SK-N-SH treated with all-trans-retinoic acid at 6 μM for 48 hours (cell line): Measurements from ENCODE around the gene SH3BP5L.
"Not testable (repeated sequence)": the region's sequence is repeated elsewhere in the genome, so short reads cannot be mapped to it uniquely, and the experiment has no call there.

Source experiments
- ATAC-seq: fragments of 200-7000 bp; cut with Tn5 transposase; 3 replicates; pipeline ENCODE4 v1.9.1; 2020; ENCODE audit warnings: mild to moderate bottlenecking, moderate library complexity
- BACH2 ChIP-seq: fragments of 250-450 bp; sonication (Bioruptor Pico); IDR thresholded peaks from 2 replicates; pipeline ENCODE4 v1.9.0; 2021; ENCODE audit warnings: mild to moderate bottlenecking, borderline replicate concordance
- CSDC2 ChIP-seq: fragments of 250-450 bp; sonication (Bioruptor Pico); IDR thresholded peaks from 2 replicates; pipeline ENCODE4 v1.5.0; 2020; ENCODE audit warnings: mild to moderate bottlenecking, moderate library complexity
- ESRRG ChIP-seq: fragments of 250-450 bp; sonication (Bioruptor Pico); IDR thresholded peaks from 2 replicates; pipeline ENCODE4 v1.6.1; 2021; ENCODE audit warnings: mild to moderate bottlenecking
- OSR1 ChIP-seq: fragments of 250-450 bp; sonication (Bioruptor Pico); IDR thresholded peaks from 2 replicates; pipeline ENCODE4 v1.8.0; 2022; ENCODE audit warnings: moderate library complexity, mild to moderate bottlenecking, inconsistent platforms
- PPARA ChIP-seq: fragments of 250-450 bp; sonication (Bioruptor Pico); IDR thresholded peaks from 2 replicates; pipeline ENCODE4 v1.5.0; 2020; ENCODE audit warnings: mild to moderate bottlenecking, borderline replicate concordance
- RARB ChIP-seq: fragments of 250-450 bp; sonication (Bioruptor Pico); IDR thresholded peaks from 2 replicates; pipeline ENCODE4 v1.8.0; 2021; ENCODE audit warnings: mild to moderate bottlenecking, moderate library complexity
- SNAI2 ChIP-seq: fragments of 250-450 bp; sonication (Bioruptor Pico); IDR thresholded peaks from 2 replicates; pipeline ENCODE4 v1.5.0; 2020; ENCODE audit warnings: mild to moderate bottlenecking, moderate library complexity
- TCF4 ChIP-seq: fragments of 250-450 bp; sonication (Bioruptor Pico); IDR thresholded peaks from 2 replicates; pipeline ENCODE4 v1.8.0; 2021; ENCODE audit warnings: mild to moderate bottlenecking, moderate library complexity, borderline replicate concordance
- TOX ChIP-seq: fragments of 250-450 bp; sonication (Bioruptor Pico); IDR thresholded peaks from 2 replicates; pipeline ENCODE4 v1.8.0; 2021; ENCODE audit warnings: mild to moderate bottlenecking, moderate library complexity, borderline replicate concordance
- ZC3H10 ChIP-seq: fragments of 250-450 bp; sonication (Bioruptor Pico); IDR thresholded peaks from 2 replicates; pipeline ENCODE4 v1.5.1; 2021; ENCODE audit warnings: mild to moderate bottlenecking, moderate library complexity
- ZFP3 ChIP-seq: fragments of 250-450 bp; sonication (Bioruptor Pico); IDR thresholded peaks from 2 replicates; pipeline ENCODE4 v1.5.0; 2020; ENCODE audit warnings: mild to moderate bottlenecking, moderate library complexity
- ZNF565 ChIP-seq: fragments of 450-650 bp; formaldehyde crosslinking; conservative IDR thresholded peaks from 2 replicates; pipeline ENCODE4 v1.5.0; 2020; ENCODE audit warnings: low read depth, mild to moderate bottlenecking, moderate library complexity
- ZNF8 ChIP-seq: fragments of 450-650 bp; formaldehyde crosslinking; IDR thresholded peaks from 2 replicates; pipeline ENCODE4 v1.5.0; 2020; ENCODE audit warnings: mild to moderate bottlenecking, moderate library complexity
- TF ChIP-seq, protein P1 (sequence below): fragments of 250-450 bp; sonication (Bioruptor Pico); IDR thresholded peaks from 2 replicates; pipeline ENCODE4 v1.8.0; 2020; ENCODE audit warnings: mild to moderate bottlenecking, moderate library complexity, borderline replicate concordance
- TF ChIP-seq, protein P2 (sequence below): fragments of 250-450 bp; sonication (Bioruptor Pico); IDR thresholded peaks from 2 replicates; pipeline ENCODE4 v1.5.0; 2020; ENCODE audit warnings: mild to moderate bottlenecking, moderate library complexity
- TF ChIP-seq, protein P3 (sequence below): fragments of 250-450 bp; sonication (Bioruptor Pico); IDR thresholded peaks from 2 replicates; pipeline ENCODE4 v1.8.0; 2021; ENCODE audit warnings: low read depth, mild to moderate bottlenecking, moderate library complexity, borderline replicate concordance
- TF ChIP-seq, protein P4 (sequence below): fragments of 250-450 bp; sonication (Bioruptor Pico); IDR thresholded peaks from 2 replicates; pipeline ENCODE4 v1.5.1; 2021; ENCODE audit warnings: mild to moderate bottlenecking, moderate library complexity
- TF ChIP-seq, protein P5 (sequence below): fragments of 250-450 bp; sonication (Bioruptor Pico); IDR thresholded peaks from 2 replicates; pipeline ENCODE4 v1.5.1; 2020; ENCODE audit warnings: low read depth, mild to moderate bottlenecking, moderate library complexity

The SH3BP5L gene

DNA sequence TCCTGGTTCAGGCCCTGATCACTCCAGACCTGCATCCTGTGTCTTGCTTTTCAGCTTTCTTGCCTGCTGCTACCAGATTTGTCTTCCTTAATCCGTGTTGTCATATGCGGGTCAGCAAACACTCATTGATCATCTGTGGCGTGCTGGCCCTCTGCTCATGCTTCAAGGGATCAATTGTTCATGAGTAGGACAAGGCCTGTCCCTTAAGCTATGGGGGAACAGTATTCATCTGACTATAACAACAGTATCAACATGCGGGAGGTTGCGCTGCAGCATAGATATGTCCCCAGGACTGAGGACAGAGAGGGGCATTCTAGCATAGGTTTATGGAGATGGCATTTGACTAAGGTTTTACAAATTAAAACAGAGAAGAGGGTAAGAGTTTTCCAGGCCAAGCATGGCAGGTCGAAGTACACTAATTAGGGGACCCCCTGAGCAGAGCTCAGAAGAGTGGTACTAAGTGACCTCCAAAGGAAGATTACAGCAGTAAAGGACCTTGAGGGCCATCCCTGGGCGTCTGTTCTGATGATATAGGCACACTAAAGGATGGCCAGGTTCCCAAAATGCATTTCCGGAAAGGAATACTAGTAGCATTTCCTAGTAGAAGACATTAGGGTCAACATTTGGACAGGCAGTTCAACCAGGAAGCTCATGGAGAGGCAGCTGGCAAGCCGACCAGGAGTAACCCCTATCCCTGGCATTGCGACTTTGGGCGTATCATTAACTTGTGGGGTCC lies 11.5 kb upstream of the SH3BP5L start:
- no peak for TF ChIP-seq OSR1
- TF ChIP-seq ZC3H10: no peak
- TF ChIP-seq, protein P1, sequence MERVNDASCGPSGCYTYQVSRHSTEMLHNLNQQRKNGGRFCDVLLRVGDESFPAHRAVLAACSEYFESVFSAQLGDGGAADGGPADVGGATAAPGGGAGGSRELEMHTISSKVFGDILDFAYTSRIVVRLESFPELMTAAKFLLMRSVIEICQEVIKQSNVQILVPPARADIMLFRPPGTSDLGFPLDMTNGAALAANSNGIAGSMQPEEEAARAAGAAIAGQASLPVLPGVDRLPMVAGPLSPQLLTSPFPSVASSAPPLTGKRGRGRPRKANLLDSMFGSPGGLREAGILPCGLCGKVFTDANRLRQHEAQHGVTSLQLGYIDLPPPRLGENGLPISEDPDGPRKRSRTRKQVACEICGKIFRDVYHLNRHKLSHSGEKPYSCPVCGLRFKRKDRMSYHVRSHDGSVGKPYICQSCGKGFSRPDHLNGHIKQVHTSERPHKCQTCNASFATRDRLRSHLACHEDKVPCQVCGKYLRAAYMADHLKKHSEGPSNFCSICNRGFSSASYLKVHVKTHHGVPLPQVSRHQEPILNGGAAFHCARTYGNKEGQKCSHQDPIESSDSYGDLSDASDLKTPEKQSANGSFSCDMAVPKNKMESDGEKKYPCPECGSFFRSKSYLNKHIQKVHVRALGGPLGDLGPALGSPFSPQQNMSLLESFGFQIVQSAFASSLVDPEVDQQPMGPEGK (CRISPR knock-in tag): no peak
- TF ChIP-seq, protein P2, sequence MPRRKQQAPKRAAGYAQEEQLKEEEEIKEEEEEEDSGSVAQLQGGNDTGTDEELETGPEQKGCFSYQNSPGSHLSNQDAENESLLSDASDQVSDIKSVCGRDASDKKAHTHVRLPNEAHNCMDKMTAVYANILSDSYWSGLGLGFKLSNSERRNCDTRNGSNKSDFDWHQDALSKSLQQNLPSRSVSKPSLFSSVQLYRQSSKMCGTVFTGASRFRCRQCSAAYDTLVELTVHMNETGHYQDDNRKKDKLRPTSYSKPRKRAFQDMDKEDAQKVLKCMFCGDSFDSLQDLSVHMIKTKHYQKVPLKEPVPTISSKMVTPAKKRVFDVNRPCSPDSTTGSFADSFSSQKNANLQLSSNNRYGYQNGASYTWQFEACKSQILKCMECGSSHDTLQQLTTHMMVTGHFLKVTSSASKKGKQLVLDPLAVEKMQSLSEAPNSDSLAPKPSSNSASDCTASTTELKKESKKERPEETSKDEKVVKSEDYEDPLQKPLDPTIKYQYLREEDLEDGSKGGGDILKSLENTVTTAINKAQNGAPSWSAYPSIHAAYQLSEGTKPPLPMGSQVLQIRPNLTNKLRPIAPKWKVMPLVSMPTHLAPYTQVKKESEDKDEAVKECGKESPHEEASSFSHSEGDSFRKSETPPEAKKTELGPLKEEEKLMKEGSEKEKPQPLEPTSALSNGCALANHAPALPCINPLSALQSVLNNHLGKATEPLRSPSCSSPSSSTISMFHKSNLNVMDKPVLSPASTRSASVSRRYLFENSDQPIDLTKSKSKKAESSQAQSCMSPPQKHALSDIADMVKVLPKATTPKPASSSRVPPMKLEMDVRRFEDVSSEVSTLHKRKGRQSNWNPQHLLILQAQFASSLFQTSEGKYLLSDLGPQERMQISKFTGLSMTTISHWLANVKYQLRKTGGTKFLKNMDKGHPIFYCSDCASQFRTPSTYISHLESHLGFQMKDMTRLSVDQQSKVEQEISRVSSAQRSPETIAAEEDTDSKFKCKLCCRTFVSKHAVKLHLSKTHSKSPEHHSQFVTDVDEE: no peak
- TF ChIP-seq RARB (CRISPR knock-in tag): no peak
- TF ChIP-seq CSDC2 (CRISPR knock-in tag): no peak
- TF ChIP-seq SNAI2: no peak
- no peak for ATAC-seq

DNA sequence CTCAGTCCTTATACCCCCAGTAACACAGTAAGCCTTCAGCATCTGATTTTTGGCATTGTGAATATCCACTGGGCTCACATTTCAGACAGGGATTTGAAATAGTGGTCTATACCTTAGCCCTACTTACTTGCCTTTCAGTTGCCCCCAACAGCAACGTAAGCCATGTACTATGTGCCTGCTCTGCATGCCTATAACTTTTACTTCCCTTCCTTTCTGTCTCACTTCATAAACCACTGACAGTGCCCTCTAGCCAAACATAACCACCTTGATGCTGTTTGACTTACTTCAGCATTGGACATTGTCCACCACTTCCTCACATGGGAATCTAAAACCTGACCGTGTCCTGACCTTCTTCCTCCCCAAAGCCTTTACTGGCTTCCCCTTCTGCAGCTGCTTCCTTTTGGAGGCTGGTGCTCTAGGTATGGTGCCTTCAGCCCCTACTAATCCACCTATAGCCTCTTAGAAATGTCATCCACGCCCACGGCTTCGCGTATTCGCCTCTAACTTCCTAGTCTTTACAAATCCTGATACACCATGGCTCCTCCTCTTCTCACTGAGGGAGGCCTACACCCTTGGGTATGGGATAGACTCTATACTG lies 8.7 kb upstream of the SH3BP5L start:
- TF ChIP-seq ZNF8 (CRISPR knock-in tag) (no peak), ZC3H10 (no peak), ZNF565 (CRISPR knock-in tag) (no peak)
- TF ChIP-seq, protein P3, sequence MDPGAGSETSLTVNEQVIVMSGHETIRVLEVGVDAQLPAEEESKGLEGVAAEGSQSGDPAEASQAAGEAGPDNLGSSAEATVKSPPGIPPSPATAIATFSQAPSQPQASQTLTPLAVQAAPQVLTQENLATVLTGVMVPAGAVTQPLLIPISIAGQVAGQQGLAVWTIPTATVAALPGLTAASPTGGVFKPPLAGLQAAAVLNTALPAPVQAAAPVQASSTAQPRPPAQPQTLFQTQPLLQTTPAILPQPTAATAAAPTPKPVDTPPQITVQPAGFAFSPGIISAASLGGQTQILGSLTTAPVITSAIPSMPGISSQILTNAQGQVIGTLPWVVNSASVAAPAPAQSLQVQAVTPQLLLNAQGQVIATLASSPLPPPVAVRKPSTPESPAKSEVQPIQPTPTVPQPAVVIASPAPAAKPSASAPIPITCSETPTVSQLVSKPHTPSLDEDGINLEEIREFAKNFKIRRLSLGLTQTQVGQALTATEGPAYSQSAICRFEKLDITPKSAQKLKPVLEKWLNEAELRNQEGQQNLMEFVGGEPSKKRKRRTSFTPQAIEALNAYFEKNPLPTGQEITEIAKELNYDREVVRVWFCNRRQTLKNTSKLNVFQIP (CRISPR knock-in tag): no peak
- TF ChIP-seq, protein P2: no peak
- no peak for ATAC-seq

DNA sequence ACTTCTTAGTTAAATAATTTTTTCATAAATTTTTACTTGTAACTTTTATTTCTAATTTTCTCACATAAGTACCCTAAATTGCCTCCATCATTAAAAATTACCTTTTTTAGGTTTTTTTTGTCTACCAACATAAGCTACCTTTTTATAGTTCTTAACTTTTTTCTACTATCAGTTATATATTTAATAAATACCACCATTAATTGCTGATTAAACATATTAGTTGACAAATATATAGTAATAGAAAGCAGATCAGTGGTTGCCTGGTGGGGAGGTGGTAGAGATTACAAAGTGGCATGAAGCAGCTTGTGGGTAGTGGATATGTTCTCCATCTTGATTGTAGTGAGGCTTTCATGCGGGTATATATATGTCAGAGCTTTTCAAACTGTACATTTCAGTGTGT lies 6.1 kb upstream of the SH3BP5L start:
- ATAC-seq: no peak
- TF ChIP-seq, protein P4, sequence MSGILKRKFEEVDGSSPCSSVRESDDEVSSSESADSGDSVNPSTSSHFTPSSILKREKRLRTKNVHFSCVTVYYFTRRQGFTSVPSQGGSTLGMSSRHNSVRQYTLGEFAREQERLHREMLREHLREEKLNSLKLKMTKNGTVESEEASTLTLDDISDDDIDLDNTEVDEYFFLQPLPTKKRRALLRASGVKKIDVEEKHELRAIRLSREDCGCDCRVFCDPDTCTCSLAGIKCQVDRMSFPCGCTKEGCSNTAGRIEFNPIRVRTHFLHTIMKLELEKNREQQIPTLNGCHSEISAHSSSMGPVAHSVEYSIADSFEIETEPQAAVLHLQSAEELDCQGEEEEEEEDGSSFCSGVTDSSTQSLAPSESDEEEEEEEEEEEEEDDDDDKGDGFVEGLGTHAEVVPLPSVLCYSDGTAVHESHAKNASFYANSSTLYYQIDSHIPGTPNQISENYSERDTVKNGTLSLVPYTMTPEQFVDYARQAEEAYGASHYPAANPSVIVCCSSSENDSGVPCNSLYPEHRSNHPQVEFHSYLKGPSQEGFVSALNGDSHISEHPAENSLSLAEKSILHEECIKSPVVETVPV: no peak
- TF ChIP-seq, protein P5, sequence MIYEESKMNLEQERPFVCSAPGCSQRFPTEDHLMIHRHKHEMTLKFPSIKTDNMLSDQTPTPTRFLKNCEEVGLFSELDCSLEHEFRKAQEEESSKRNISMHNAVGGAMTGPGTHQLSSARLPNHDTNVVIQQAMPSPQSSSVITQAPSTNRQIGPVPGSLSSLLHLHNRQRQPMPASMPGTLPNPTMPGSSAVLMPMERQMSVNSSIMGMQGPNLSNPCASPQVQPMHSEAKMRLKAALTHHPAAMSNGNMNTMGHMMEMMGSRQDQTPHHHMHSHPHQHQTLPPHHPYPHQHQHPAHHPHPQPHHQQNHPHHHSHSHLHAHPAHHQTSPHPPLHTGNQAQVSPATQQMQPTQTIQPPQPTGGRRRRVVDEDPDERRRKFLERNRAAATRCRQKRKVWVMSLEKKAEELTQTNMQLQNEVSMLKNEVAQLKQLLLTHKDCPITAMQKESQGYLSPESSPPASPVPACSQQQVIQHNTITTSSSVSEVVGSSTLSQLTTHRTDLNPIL (CRISPR knock-in tag): no peak
- TF ChIP-seq SNAI2 (no peak), PPARA (CRISPR knock-in tag) (no peak), RARB (CRISPR knock-in tag) (no peak), ZFP3 (CRISPR knock-in tag) (no peak), TOX (CRISPR knock-in tag) (no peak), ESRRG (CRISPR knock-in tag) (no peak), BACH2 (CRISPR knock-in tag) (no peak), TCF4 (CRISPR knock-in tag) (no peak)
- TF ChIP-seq, protein P1 (CRISPR knock-in tag): no peak
- TF ChIP-seq, protein P2: no peak

DNA sequence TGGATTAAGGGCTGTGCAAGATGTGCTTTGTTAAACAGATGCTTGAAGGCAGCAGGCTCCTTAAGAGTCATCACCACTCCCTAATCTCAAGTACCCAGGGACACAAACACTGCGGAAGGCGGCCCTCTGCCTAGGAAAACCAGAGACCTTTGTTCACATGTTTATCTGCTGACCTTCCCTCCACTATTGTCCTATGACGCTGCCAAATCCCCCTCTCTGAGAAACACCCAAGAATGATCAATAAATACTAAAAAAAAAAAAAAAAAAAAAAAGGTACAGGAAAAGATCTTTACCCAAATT lies 5.0 kb upstream of the SH3BP5L start:
- ATAC-seq: not testable (repeated sequence)
